SK-N-SH treated with all-trans-retinoic acid at 6 μM for 48 hours (cell line): ENCODE data around the gene GPR65.

Experiments
- ATAC-seq: fragments of 200-7000 bp; cut with Tn5 transposase; 3 replicates; pipeline ENCODE4 v1.9.1; 2020; ENCODE audit warnings: mild to moderate bottlenecking, moderate library complexity
- ARNTL ChIP-seq: fragments of 450-650 bp; formaldehyde crosslinking; IDR thresholded peaks from 2 replicates; pipeline ENCODE4 v1.5.0; 2020; ENCODE audit warnings: low read depth, mild to moderate bottlenecking, moderate library complexity, borderline replicate concordance
- BACH2 ChIP-seq: fragments of 250-450 bp; sonication (Bioruptor Pico); IDR thresholded peaks from 2 replicates; pipeline ENCODE4 v1.9.0; 2021; ENCODE audit warnings: mild to moderate bottlenecking, borderline replicate concordance
- CREB5 ChIP-seq: fragments of 250-450 bp; sonication (Bioruptor Pico); IDR thresholded peaks from 2 replicates; pipeline ENCODE4 v1.5.1; 2020; ENCODE audit warnings: low read depth, mild to moderate bottlenecking, moderate library complexity
- CSDC2 ChIP-seq: fragments of 250-450 bp; sonication (Bioruptor Pico); IDR thresholded peaks from 2 replicates; pipeline ENCODE4 v1.5.0; 2020; ENCODE audit warnings: mild to moderate bottlenecking, moderate library complexity
- CSRNP3 ChIP-seq: fragments of 250-450 bp; sonication (Bioruptor Pico); IDR thresholded peaks from 2 replicates; pipeline ENCODE4 v1.5.1; 2021; ENCODE audit warnings: mild to moderate bottlenecking, moderate library complexity
- ISL1 ChIP-seq: fragments of 250-450 bp; sonication (Bioruptor Pico); IDR thresholded peaks from 2 replicates; pipeline ENCODE4 v2.1.2; 2022; ENCODE audit warnings: mild to moderate bottlenecking, moderate library complexity
- OSR1 ChIP-seq: fragments of 250-450 bp; sonication (Bioruptor Pico); IDR thresholded peaks from 2 replicates; pipeline ENCODE4 v1.8.0; 2022; ENCODE audit warnings: moderate library complexity, mild to moderate bottlenecking, inconsistent platforms
- PATZ1 ChIP-seq: fragments of 250-450 bp; sonication (Bioruptor Pico); IDR thresholded peaks from 2 replicates; pipeline ENCODE4 v1.8.0; 2020; ENCODE audit warnings: mild to moderate bottlenecking, moderate library complexity, borderline replicate concordance
- POU6F1 ChIP-seq: fragments of 250-450 bp; sonication (Bioruptor Pico); IDR thresholded peaks from 2 replicates; pipeline ENCODE4 v1.8.0; 2021; ENCODE audit warnings: low read depth, mild to moderate bottlenecking, moderate library complexity, borderline replicate concordance
- PPARA ChIP-seq: fragments of 250-450 bp; sonication (Bioruptor Pico); IDR thresholded peaks from 2 replicates; pipeline ENCODE4 v1.5.0; 2020; ENCODE audit warnings: mild to moderate bottlenecking, borderline replicate concordance
- RARB ChIP-seq: fragments of 250-450 bp; sonication (Bioruptor Pico); IDR thresholded peaks from 2 replicates; pipeline ENCODE4 v1.8.0; 2021; ENCODE audit warnings: mild to moderate bottlenecking, moderate library complexity
- SNAI2 ChIP-seq: fragments of 250-450 bp; sonication (Bioruptor Pico); IDR thresholded peaks from 2 replicates; pipeline ENCODE4 v1.5.0; 2020; ENCODE audit warnings: mild to moderate bottlenecking, moderate library complexity
- TCF4 ChIP-seq: fragments of 250-450 bp; sonication (Bioruptor Pico); IDR thresholded peaks from 2 replicates; pipeline ENCODE4 v1.8.0; 2021; ENCODE audit warnings: mild to moderate bottlenecking, moderate library complexity, borderline replicate concordance
- TOX ChIP-seq: fragments of 250-450 bp; sonication (Bioruptor Pico); IDR thresholded peaks from 2 replicates; pipeline ENCODE4 v1.8.0; 2021; ENCODE audit warnings: mild to moderate bottlenecking, moderate library complexity, borderline replicate concordance
- TSHZ2 ChIP-seq: fragments of 250-450 bp; sonication (Bioruptor Pico); IDR thresholded peaks from 2 replicates; pipeline ENCODE4 v1.5.0; 2020; ENCODE audit warnings: mild to moderate bottlenecking, moderate library complexity
- ZC3H10 ChIP-seq: fragments of 250-450 bp; sonication (Bioruptor Pico); IDR thresholded peaks from 2 replicates; pipeline ENCODE4 v1.5.1; 2021; ENCODE audit warnings: mild to moderate bottlenecking, moderate library complexity
- ZFP3 ChIP-seq: fragments of 250-450 bp; sonication (Bioruptor Pico); IDR thresholded peaks from 2 replicates; pipeline ENCODE4 v1.5.0; 2020; ENCODE audit warnings: mild to moderate bottlenecking, moderate library complexity
- ZFP30 ChIP-seq: fragments of 450-650 bp; formaldehyde crosslinking; IDR thresholded peaks from 2 replicates; pipeline ENCODE4 v1.5.0; 2022; ENCODE audit warnings: mild to moderate bottlenecking, moderate library complexity
- ZNF565 ChIP-seq: fragments of 450-650 bp; formaldehyde crosslinking; conservative IDR thresholded peaks from 2 replicates; pipeline ENCODE4 v1.5.0; 2020; ENCODE audit warnings: low read depth, mild to moderate bottlenecking, moderate library complexity
- ZNF70 ChIP-seq: fragments of 450-650 bp; formaldehyde crosslinking; IDR thresholded peaks from 2 replicates; pipeline ENCODE4 v1.5.0; 2020; ENCODE audit warnings: mild to moderate bottlenecking, moderate library complexity
- ZNF8 ChIP-seq: fragments of 450-650 bp; formaldehyde crosslinking; IDR thresholded peaks from 2 replicates; pipeline ENCODE4 v1.5.0; 2020; ENCODE audit warnings: mild to moderate bottlenecking, moderate library complexity

Gene GPR65

GRCh38 chr14:88004506-88005036, 364 bp upstream of the GPR65 start:
- TF ChIP-seq CSDC2 (CRISPR knock-in tag), result no peak
- no peak for TF ChIP-seq ZFP30
- no peak for TF ChIP-seq ARNTL (CRISPR knock-in tag)
- no peak for TF ChIP-seq TCF4
- TF ChIP-seq PPARA (CRISPR knock-in tag), result no peak
- no peak for TF ChIP-seq ISL1 (CRISPR knock-in tag)
- no peak for TF ChIP-seq TSHZ2 (CRISPR knock-in tag)
- TF ChIP-seq TOX (CRISPR knock-in tag), result no peak
- TF ChIP-seq ZNF8, result no peak
- TF ChIP-seq PATZ1 (CRISPR knock-in tag), result no peak
- ATAC-seq, result no peak

GRCh38 chr14:88005978-88006851, 1.3 kb downstream of the GPR65 start:
- no peak for TF ChIP-seq CREB5 (CRISPR knock-in tag)
- TF ChIP-seq RARB (CRISPR knock-in tag), result no peak
- no peak for TF ChIP-seq ZNF565
- no peak for TF ChIP-seq OSR1 (CRISPR knock-in tag)
- TF ChIP-seq SNAI2, result no peak
- TF ChIP-seq, all 23 proteins: peak for 0
- no peak for ATAC-seq

GRCh38 chr14:88007608-88008007, 2.7 kb downstream of the GPR65 start:
- TF ChIP-seq SNAI2 (no peak), BACH2 (CRISPR knock-in tag) (no peak), CSRNP3 (CRISPR knock-in tag) (no peak), ZNF70 (CRISPR knock-in tag) (no peak), ZFP30 (no peak), OSR1 (CRISPR knock-in tag) (no peak), ZC3H10 (CRISPR knock-in tag) (no peak), CSDC2 (CRISPR knock-in tag) (no peak), ZNF565 (no peak)
- ATAC-seq, result no peak

- no peak for ATAC-seq
- TF ChIP-seq ZFP3 (no peak), ISL1 (CRISPR knock-in tag) (no peak), POU6F1 (CRISPR knock-in tag) (no peak), SNAI2 (no peak), CSDC2 (CRISPR knock-in tag) (no peak)
These were observed 3.3 kb downstream of the GPR65 start for GRCh38 chr14:88008039-88008742.
